ENCODE results near the gene NDUFV1.

DNA sequence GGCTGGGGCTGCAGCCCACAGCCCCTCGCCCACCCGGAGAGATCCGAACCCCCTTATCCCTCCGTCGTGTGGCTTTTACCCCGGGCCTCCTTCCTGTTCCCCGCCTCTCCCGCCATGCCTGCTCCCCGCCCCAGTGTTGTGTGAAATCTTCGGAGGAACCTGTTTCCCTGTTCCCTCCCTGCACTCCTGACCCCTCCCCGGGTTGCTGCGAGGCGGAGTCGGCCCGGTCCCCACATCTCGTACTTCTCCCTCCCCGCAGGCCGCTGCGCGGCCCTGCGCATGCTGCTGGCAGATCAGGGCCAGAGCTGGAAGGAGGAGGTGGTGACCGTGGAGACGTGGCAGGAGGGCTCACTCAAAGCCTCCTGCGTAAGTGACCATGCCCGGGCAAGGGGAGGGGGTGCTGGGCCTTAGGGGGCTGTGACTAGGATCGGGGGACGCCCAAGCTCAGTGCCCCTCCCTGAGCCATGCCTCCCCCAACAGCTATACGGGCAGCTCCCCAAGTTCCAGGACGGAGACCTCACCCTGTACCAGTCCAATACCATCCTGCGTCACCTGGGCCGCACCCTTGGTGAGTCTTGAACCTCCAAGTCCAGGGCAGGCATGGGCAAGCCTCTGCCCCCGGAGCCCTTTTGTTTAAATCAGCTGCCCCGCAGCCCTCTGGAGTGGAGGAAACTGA is 22.4 kb upstream of the NDUFV1 start:
- TF ChIP-seq POLR2A (IDR thresholded peaks at IDR 0.05; ENCODE audit: low read length) (no peak), GATA1 (IDR thresholded peaks at IDR 0.05; ENCODE audit: low read depth, low read length) (no peak)
